NCI-H1105 (cell line): ENCODE measurements around the gene CCDC83.
"Not testable (repeated sequence)": the region's sequence is repeated elsewhere in the genome, so short reads cannot be mapped to it uniquely, and the experiment has no call there.

ENCODE experiments used
- DNase-seq: peaks from one replicate; lab custom pipeline; 2025; lab: John Stamatoyannopoulos, UW

CCDC83 gene

DNA sequence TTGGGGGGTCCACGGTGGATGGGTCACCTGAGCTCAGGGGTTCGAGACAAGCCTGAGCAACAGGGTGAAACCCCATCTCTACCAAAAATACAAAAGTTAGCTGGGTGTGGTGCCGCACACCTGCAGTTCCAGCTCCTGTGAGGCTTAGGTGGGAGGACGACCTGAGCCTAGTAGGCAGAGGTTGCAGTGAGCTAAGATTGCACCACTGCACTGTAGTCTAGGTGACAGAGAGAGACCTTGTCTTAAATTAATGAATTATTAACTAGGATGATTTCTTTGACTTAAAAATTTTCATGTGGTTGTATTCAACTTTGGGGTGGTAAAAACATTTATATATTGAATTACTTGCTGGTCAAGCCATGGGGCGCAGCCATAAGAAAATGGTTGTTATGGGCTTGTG, 33.9 kb downstream of the CCDC83 start:
- DNase-seq: no peak

DNA sequence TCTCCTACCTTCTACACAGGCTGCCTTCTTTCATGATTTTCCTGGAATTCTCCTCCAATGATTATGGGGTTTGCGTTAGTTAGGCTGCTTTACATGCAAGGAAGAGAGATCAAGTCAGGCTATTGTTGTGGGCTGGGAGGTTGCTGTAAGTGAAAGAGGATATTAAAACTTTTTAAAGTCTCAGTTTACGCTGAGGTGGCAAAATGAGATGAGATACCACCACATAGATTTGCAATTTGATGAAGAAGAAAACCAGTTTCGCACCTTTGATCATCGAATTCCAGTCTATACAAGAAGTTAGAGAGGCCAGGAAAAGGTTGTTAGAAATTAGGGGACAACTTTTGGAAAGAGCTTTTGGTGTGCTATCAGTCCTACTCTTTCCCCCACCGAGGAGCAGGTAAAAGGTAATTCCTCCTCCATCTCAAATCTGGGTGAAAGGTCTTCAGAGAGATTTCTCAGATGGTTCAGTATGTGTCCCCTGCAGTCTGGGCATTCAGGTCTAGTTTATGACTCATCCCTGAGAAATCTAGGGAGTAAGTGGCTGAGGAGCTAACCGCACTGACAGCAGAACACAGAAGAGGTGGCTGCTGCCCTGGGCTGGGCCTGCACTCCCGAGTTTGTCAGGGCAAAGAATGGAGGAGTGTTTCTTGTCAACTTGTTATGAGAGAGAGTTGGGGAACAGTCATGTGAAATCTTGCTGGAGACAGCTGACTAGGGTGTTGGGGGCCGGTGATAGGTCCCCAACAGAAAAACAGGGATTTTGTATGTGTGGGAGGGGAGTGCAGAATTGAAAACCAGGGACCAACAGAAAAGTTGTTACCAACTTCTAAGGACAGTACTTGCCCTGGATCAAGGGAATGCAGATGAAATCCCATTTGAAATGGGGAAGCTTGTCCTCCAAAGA, 34.7 kb downstream of the CCDC83 start:
- no peak for DNase-seq

GRCh38 chr11:85893395-85893794, 38.2 kb downstream of the CCDC83 start:
- DNase-seq: no peak

DNA sequence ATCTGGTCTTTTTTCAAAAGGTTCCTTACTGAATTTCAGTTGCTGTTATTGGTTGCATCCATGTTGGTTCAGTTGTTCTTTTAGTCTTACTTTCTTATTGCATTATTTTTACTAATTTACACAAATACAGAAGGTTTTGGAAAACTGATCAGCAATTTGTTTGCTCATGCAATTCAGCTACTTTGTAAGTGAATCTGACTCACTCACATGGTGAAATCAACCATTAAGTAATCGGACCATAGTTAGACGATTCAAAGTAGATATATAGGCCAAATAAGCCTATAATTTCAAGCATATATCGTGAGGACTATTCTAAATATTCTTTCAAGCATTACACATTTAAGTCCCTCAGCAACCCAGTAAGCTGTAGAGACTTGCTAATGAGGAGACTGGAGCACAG, 41.7 kb downstream of the CCDC83 start:
- no peak for DNase-seq

- DNase-seq: no peak
Observed at GRCh38 chr11:85898456-85898855, 43.3 kb downstream of the CCDC83 start.

DNA sequence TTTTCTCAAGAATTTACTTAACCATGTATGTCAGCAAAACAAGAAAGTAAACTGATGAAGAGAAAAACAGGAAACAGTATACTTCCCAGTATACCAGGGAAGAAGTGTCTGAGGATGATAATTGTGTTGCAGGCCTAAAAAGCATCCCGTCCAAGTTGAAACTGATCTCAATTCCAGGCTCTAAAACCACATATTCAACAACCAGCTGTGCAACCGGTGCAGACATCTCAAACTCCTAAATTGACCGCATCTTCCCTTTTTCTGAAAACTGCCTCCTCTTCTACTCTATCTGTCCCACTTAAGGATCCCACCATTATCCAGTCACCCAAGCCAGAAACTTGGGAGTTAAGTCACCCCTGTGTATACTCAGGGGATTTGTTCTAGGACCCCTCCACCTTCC, 47.2 kb downstream of the CCDC83 start:
- DNase-seq: no peak

- no peak for DNase-seq
Observed at GRCh38 chr11:85903406-85903805, 48.2 kb downstream of the CCDC83 start.

DNA sequence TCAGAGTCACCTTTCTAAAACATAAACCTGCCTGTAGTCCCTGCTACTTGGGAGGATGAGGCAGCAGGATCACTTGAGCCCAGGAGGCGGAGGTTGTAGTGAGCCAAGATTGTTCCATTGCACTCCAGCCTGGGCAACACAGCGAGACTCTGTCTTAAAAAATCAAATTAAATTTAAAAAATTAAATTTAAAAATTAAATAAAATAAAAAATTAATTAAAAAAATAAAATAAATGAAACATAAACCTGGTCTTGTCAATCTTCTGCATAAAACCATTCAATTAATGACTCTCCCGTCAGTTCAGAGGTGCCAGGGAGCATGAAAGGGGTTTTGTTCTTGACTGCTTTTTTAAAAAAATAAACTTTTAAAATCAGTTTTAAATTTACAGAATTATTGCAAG, 48.6 kb downstream of the CCDC83 start:
- no peak for DNase-seq

- no peak for DNase-seq
Observed at GRCh38 chr11:85912414-85912813, 57.2 kb downstream of the CCDC83 start.

DNA sequence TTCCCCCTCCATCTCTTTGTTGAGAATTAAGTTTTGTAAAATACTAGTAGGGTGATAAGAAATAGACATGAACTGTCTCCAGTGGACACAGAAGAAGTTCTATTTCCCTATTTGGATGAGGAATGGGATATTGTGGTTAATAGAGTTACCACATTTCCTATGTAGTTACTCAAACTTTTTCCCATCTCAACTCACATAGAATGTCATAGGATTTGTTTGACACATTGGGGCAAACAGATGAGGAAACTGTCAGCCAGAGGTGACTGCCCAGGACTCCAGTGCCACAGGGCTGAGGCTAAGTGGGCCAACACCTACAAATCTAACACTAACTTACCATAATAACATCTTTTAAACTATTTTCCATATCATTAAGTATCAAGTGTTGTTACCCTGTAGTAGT, 58.3 kb downstream of the CCDC83 start:
- DNase-seq: no peak

DNA sequence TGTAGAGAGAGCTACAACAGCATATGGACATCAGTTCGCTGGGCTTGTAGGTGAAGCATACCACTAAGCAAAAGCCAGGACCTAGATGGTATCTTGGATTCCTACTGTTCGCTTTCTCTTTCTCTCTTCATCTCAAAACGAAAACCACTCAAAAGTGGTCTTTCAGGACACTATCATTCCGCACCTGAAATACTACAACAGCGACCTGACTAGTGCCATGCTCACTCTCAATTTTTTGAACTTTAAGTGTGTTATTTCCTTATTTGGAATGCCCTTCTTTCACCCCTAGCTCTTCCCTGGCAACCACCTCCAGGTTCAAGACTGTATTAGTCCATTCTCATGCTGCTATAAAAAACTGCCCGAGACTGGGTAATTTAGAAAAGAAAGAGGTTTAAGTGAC, 59.2 kb downstream of the CCDC83 start:
- no peak for DNase-seq

DNA sequence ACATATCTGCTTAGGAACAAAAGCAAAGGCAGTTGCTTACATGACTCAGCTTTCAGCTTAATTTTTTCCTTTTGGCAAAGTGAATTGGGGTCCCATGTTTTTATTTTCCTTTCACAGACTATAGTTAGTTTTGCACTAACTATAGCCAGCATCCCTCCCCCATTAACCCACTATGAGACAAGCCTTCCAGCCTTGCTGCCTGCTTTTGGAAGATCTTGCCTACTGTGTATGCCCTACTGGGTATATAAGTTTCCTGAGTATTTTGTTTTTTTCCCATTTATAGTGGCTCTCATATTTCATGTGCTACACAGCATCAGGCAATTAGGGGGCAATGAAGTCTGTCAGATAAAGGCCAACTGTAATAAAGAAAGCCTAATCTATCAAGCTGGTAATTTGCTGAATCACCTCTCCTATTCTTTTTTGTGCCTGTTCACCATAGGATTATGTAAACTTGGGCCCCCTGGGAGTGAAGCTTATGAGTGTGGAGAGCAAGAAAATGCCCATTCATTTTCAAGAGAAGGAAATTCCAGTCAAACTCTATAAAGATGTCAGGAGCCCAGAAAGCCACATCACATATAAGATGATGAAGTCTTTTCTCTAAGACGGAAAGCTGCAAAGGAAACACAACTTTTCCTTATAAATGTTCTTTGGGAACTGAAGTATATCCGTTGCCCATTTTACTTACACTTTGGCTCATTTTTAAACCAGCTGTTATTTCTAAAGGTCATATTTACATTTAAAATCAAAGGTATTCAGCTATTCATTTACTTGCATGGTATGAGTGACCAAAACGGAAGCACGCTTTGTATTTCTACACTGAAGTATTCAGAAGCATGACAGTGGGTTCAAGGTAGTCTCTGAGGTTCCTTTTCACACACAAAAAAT, 64.0 kb downstream of the CCDC83 start:
- no peak for DNase-seq

GRCh38 chr11:85922367-85922766, 67.2 kb downstream of the CCDC83 start:
- no peak for DNase-seq

DNA sequence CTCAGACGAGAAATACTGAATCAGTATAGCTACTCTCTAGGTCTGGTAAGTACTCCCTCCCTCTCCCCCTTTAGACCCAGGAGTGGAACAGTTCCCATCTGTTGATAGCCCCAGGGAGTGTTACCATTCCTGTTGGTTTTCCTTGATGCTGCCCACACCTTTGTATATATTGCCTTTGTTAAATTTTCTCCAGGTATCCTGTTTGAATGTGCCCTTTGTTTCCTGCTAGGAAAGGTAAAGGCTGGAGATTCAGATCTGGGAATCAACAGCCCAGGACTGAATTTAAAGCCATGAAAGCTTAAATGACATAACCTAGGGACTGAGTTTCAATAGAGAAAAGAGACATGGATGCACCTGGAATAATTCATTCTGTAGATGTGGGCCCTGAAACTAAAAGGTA, 68.3 kb downstream of the CCDC83 start:
- no peak for DNase-seq

DNA sequence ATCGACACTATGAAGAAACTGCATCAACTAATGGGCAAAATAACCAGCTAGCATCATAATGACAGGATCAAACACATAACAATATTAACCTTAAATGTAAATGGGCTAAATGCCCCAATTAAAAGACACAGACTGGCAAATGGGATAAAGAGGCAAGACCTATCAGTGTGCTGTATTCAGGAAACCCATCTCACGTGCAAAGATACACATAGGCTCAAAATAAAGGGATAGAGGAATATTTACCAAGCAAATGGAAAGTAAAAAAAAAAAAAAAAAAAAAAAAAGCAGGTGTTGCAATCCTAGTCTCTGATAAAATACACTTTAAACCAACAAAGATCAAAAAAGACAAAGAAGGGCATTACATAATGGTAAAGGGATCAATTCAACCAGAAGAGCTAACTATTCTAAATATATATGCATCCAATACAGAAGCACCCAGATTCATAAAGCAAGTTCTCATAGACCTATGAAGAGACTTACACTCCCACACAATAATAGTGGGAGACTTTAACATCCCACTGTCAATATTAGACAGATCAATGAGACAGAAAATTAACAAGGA, 71.6 kb downstream of the CCDC83 start:
- not testable (repeated sequence) for DNase-seq

DNA sequence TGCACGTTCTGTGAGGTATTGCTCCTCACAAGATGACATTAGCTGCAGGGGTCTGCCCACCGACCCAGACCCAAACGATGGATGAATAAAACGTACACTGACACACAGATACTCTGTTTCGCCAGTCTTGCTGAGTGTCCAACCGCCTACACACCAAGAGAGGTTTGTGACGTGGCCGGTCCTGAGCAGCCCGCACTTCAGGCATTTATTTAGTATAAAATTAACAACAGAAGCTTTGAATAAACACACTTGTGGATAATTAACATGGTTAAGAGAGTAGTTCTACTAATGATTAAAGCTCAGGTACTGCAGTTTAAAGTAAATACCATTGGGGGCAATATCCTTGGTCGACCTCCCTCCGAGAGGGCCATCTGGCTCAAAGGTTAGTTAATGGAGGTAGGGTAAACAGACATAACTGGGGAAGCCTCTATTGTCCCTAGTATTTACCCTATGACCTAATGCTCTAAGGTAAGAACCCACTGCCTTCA, 75.7 kb downstream of the CCDC83 start:
- no peak for DNase-seq

DNA sequence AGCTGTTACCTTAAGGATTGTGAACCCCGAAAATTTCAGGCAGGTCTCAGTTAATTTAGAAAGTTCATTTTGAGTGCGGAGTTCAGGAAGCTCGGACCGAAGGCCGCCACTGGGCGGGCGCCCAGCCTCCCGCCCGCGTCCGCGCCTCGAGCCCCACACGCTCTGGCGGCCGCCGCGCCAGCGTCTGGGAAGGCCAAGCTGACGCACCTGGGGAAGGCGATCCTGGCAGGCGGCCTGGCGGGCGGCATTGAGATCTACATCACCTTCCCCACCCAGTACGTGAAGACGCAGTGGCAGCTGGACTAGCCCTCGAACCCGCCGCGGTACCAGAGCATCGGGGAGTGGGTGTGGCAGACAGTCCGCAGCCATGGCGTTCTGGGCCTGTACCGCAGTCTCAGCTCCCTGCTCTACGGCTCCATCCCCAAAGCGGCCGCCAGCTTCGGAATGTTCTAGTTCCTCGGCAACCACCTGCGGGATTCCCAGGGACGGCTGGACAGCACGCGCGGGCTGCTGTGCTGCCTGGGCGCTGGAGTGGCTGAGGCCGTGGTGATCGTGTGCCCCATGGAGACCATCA, 79.5 kb downstream of the CCDC83 start:
- no peak for DNase-seq

- DNase-seq: no peak
Observed at GRCh38 chr11:85935751-85936150, 80.6 kb downstream of the CCDC83 start.

- DNase-seq: no peak
Observed at GRCh38 chr11:85937835-85938234, 82.7 kb downstream of the CCDC83 start.

- DNase-seq: no peak
Observed at GRCh38 chr11:85939099-85940015, 84.2 kb downstream of the CCDC83 start.

DNA sequence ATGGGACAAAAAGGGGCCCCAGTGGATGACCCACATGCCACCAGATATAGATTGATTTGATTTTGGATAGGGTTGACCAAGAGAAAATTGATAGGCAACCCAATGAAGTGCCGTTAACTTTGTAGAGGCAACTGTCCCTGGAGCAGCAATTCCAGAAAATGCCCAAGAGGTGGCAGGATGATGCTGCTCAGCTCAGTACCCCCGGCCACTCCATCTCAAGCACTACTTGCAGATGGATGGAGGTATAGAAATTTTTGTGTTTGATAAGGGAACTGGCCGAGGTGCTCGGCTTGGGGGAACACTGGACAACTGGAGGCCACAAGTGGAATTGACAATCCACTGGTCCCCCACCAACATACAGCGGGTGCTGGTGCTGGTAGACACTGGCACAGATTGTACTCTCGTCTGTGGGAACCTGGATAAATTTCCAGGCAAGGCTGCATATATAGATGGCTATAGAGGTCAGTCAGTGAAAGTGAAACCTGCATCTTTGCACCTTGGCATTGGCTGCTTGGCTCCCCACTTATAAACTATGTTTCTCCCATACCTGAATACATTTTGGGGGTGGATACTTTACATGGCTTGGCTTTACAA, 86.3 kb downstream of the CCDC83 start:
- DNase-seq: peak; percentile 61
